ENCODE measurements around the gene MAPK8IP1.

- TF ChIP-seq POLR2A (IDR thresholded peaks at IDR 0.05; ENCODE audit: low read length) (no peak), GATA1 (IDR thresholded peaks at IDR 0.05; ENCODE audit: low read depth, low read length) (no peak)
These were observed 33.3 kb upstream of the MAPK8IP1 start for GRCh38 chr11:45852018-45852711.

All from erythroblast (primary cell).